Measurements from ENCODE around the gene CNTNAP2. TPM values are rescaled to one million over a fixed set of nuclear protein-coding genes. Genes with fewer than 3 reads are reported as not detected.

Gene CNTNAP2
- total RNA-seq, 6 experiments from 2014 or later: 1.8 to 8.1 (median 3.9) TPM

DNA sequence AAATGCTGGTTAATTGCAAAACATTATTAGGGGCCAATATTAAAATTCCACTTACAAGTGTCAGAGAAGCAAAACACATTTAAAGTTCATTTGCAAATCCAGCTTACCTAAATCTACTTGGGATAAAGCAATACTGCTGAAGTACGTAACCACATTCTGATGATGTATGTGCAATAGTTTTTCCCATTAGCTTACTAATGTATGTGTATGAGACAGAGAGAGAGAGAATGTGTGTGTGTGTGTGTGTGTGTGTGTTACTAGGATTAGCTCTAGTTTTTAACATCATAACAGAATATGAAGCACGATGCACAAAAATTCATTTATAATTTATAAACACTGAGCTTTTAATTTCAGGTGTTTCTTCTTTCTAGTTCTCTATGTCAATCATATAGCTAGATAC lies 1399.8 kb downstream of the CNTNAP2 start:
- no peaks in the 10 kb centered on the region for H3K4me1 ChIP-seq
- no peaks in the 10 kb centered on the region for H3K9me3 ChIP-seq
- TF ChIP-seq CTCF (IDR thresholded peaks at IDR 0.05): no peak
- TF ChIP-seq POLR2A (IDR thresholded peaks at IDR 0.05): no peak
- 93% methylated on average over 2 of the region's 2 CpGs for WGBS (ENCODE audit: insufficient coverage, low coverage, low lambda C conversion rate, missing lambda C conversion rate)
- no peaks in the 10 kb centered on the region for H3K36me3 ChIP-seq
- no peak for DNase-seq
- no peak overlapping the region for H3K4me3 ChIP-seq
- ATAC-seq: no peak
- no peak overlapping the region for H3K27ac ChIP-seq
- no peaks in the 10 kb centered on the region for H3K27me3 ChIP-seq
- intact Hi-C loops (cut with DNase I): no loop called here

- 37% methylated on average over 4 of the region's 6 CpGs for WGBS (ENCODE audit: insufficient coverage, low coverage, low lambda C conversion rate, missing lambda C conversion rate)
- Histone ChIP-seq H3K27ac (no peak overlapping the region), H3K4me1 (no peaks in the 10 kb centered on the region), H3K4me3 (no peak overlapping the region), H3K36me3 (no peaks in the 10 kb centered on the region), H3K27me3 (no peaks in the 10 kb centered on the region), H3K9me3 (no peaks in the 10 kb centered on the region)
- intact Hi-C loops (cut with DNase I): no loop called here
- TF ChIP-seq CTCF (IDR thresholded peaks at IDR 0.05): no peak
- TF ChIP-seq POLR2A (IDR thresholded peaks at IDR 0.05): no peak
- ATAC-seq (no peak), DNase-seq (no peak)
Measured at GRCh38 chr7:147519062-147519461, 1402.5 kb downstream of the CNTNAP2 start.

- Histone ChIP-seq H3K27me3 (no peaks in the 10 kb centered on the region), H3K4me3 (no peak overlapping the region), H3K27ac (no peak overlapping the region), H3K9me3 (no peaks in the 10 kb centered on the region), H3K36me3 (no peaks in the 10 kb centered on the region), H3K4me1 (no peaks in the 10 kb centered on the region)
- TF ChIP-seq CTCF (IDR thresholded peaks at IDR 0.05) (no peak), POLR2A (IDR thresholded peaks at IDR 0.05) (no peak)
- WGBS (ENCODE audit: insufficient coverage, low coverage, low lambda C conversion rate, missing lambda C conversion rate): 52% methylated on average over 7 of the region's 7 CpGs
- intact Hi-C loops (cut with DNase I): no loop called here
- ATAC-seq: no peak
- no peak for DNase-seq
Measured at GRCh38 chr7:147523056-147523455, 1406.5 kb downstream of the CNTNAP2 start.

DNA sequence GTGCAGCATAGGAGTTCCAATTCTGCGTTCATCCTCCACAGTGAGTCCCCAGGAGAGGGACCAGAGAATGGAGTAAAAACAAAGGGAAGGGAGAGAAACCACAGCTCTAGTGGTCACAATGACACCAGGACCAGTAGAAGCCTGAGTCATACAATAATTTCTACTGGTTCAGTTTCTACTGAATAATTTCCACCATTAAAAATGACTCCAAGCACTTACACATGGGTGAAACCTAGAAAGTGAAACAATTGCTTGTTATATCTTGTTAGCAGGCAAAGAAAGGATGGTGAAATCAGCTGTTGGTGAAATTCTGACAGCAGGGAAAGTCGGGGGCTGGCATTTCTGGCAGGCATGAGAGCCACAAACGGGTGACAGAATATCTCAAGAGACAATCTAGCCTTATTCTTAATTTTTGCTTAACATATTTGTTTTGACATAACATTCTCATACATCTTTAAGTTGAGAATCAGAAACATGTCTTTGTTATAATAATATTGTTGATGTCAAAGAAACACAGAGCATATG lies 1408.2 kb downstream of the CNTNAP2 start:
- no peak for DNase-seq
- TF ChIP-seq POLR2A (IDR thresholded peaks at IDR 0.05) (no peak), CTCF (IDR thresholded peaks at IDR 0.05) (no peak)
- Histone ChIP-seq H3K4me1 (no peaks in the 10 kb centered on the region), H3K9me3 (no peaks in the 10 kb centered on the region), H3K36me3 (no peaks in the 10 kb centered on the region), H3K4me3 (no peak overlapping the region), H3K27me3 (no peaks in the 10 kb centered on the region), H3K27ac (no peak overlapping the region)
- intact Hi-C loops (cut with DNase I): no loop called here
- WGBS (ENCODE audit: insufficient coverage, low coverage, low lambda C conversion rate, missing lambda C conversion rate): 49% methylated on average over 3 of the region's 3 CpGs
- ATAC-seq: no peak

GRCh38 chr7:147525325-147525724 lies 1408.7 kb downstream of the CNTNAP2 start:
- Histone ChIP-seq H3K27me3 (no peaks in the 10 kb centered on the region), H3K4me3 (no peak overlapping the region), H3K27ac (no peak overlapping the region), H3K4me1 (no peaks in the 10 kb centered on the region), H3K9me3 (no peaks in the 10 kb centered on the region), H3K36me3 (no peaks in the 10 kb centered on the region)
- intact Hi-C loops (cut with DNase I): no loop called here
- WGBS (ENCODE audit: insufficient coverage, low coverage, low lambda C conversion rate, missing lambda C conversion rate): 55% methylated on average over 2 of the region's 2 CpGs
- no peak for ATAC-seq
- DNase-seq: no peak
- TF ChIP-seq POLR2A (IDR thresholded peaks at IDR 0.05): no peak
- no peak for TF ChIP-seq CTCF (IDR thresholded peaks at IDR 0.05)
